ENCODE measurements around the gene GPR132. TPM values are rescaled to one million over a fixed set of nuclear protein-coding genes. Genes with fewer than 3 reads are reported as not detected.

Gene GPR132
- total RNA-seq, 1 experiment from 2014 or later, result 0.08 TPM

DNA sequence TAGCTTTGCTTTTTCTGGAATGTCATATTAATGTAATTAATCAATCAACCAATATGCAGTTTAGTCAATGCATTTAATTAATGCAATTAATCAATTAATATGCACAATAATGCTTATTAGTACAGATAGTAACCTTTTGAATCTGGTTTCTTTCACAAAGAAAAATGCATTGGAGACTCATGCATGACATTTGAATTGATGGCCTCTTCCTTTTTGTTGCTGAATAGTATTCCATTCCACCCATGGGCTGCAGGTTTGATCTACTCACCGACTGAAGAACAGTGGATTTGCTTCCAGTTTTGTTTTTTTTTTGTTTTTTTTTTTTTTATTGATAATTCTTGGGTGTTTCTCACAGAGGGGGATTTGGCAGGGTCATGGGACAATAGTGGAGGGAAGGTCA lies 13.1 kb upstream of the GPR132 start:
- TF ChIP-seq TCF7L2 (IDR thresholded peaks at IDR 0.05; ENCODE audit: low read depth, low read length) (no peak), REST (IDR thresholded peaks at IDR 0.05; ENCODE audit: insufficient read depth in 1 of 2, low read depth in 2 of 2, low read length in 1 of 2) (no peak), POLR2AphosphoS5 (IDR thresholded peaks at IDR 0.05; ENCODE audit: low read depth, low read length) (no peak), CTCF (IDR thresholded peaks at IDR 0.05) (no peak), SIN3A (IDR thresholded peaks at IDR 0.05; ENCODE audit: borderline replicate concordance, insufficient read depth, low read depth, low read length) (no peak)
- DNase-seq (ENCODE audit: low read depth, low spot score), result no peak
- no peak for ATAC-seq
- intact Hi-C loops (cut with micrococcal nuclease; ENCODE audit: unreplicated experiment), result no loop called here
- no peak overlapping the region for H3K4me3 ChIP-seq (ENCODE audit: low read depth in 2 of 2, low read length in 2 of 2)
- ChIA-PET CTCF (no interaction called here), POLR2A (no interaction called here)
- no peak overlapping the region for H3K27ac ChIP-seq (ENCODE audit: low read length)
- H3K27me3 ChIP-seq (ENCODE audit: control insufficient read depth, insufficient read depth, low read length), result no peaks in the 10 kb centered on the region
- no peaks in the 10 kb centered on the region for H3K9me3 ChIP-seq (ENCODE audit: control insufficient read depth, insufficient read depth, low read depth, low read length)
- no TSS peak for BruUV-seq (replicated peaks)
- in situ Hi-C loops (cut with HindIII; ENCODE audit: low pct_unique_long_range_greater_than_20kb, low sequenced_read_pairs), result no loop called here
- H3K36me3 ChIP-seq (ENCODE audit: control insufficient read depth, insufficient read depth, low read length), result no peaks in the 10 kb centered on the region
- no peaks in the 10 kb centered on the region; the same call in 1 of the 2 replicates for H3K4me1 ChIP-seq (ENCODE audit: control insufficient read depth, insufficient read depth, low read length)

DNA sequence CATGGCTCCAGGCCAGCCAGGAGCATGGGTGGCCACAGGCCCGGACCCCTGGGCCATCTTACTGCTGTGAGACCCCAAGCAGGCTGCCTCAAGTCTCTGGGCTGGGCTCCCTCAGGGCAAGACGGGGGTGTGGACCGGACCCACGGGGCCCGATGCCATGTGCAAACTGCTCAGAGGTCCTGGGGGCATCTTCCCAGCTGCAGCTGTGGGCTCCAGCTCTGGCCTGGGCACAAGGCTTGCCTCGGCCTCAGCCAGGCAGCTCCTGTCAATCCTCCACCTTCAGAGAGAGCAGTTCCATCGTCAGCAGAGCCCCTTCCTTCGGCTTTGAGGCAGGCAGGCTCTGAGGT lies 12.4 kb upstream of the GPR132 start:
- Histone ChIP-seq H3K27ac (ENCODE audit: low read length) (no peak overlapping the region), H3K36me3 (ENCODE audit: control insufficient read depth, insufficient read depth, low read length) (no peaks in the 10 kb centered on the region), H3K4me3 (ENCODE audit: low read depth in 2 of 2, low read length in 2 of 2) (no peak overlapping the region), H3K9me3 (ENCODE audit: control insufficient read depth, insufficient read depth, low read depth, low read length) (no peaks in the 10 kb centered on the region), H3K27me3 (ENCODE audit: control insufficient read depth, insufficient read depth, low read length) (no peaks in the 10 kb centered on the region), H3K4me1 (ENCODE audit: control insufficient read depth, insufficient read depth, low read length) (no peaks in the 10 kb centered on the region; the same call in 1 of the 2 replicates)
- DNase-seq (ENCODE audit: low read depth, low spot score) (no peak), ATAC-seq (peak; percentile 29)
- ChIA-PET CTCF (no interaction called here), POLR2A (no interaction called here)
- in situ Hi-C loops (cut with HindIII; ENCODE audit: low pct_unique_long_range_greater_than_20kb, low sequenced_read_pairs), result no loop called here
- intact Hi-C loops (cut with micrococcal nuclease; ENCODE audit: unreplicated experiment), result no loop called here
- BruUV-seq (replicated peaks), result no TSS peak
- TF ChIP-seq SIN3A (IDR thresholded peaks at IDR 0.05; ENCODE audit: borderline replicate concordance, insufficient read depth, low read depth, low read length) (no peak), POLR2AphosphoS5 (IDR thresholded peaks at IDR 0.05; ENCODE audit: low read depth, low read length) (no peak), REST (IDR thresholded peaks at IDR 0.05; ENCODE audit: insufficient read depth in 1 of 2, low read depth in 2 of 2, low read length in 1 of 2) (no peak), TCF7L2 (IDR thresholded peaks at IDR 0.05; ENCODE audit: low read depth, low read length) (no peak), CTCF (IDR thresholded peaks at IDR 0.05) (no peak)
